CD4-positive, alpha-beta memory T cell (primary cell): ENCODE measurements around the gene LAMA3. TPM values are rescaled to one million over a fixed set of nuclear protein-coding genes. Genes with fewer than 3 reads are reported as not detected.

Source experiments
- CTCF ChIA-PET: fragments of 350-600 bp; sonication (Branson Sonifier 250); formaldehyde crosslinking; loops from one replicate; lab custom pipeline; 2021; ENCODE audit warnings: inconsistent platforms; ENCODE audit not compliant: partially characterized antibody; lab: Charles Lee
- POLR2A ChIA-PET: fragments of 350-600 bp; sonication (Branson Sonifier 250); formaldehyde crosslinking; loops from one replicate; lab custom pipeline; 2021; ENCODE audit not compliant: partially characterized antibody; lab: Charles Lee
- DNase-seq, 5 donors: peaks; one replicate each; pipeline versions ENCODE4 v3.0.0 to v3.0.0-alpha.2; 2020 to 2022; ENCODE audit warnings: mixed read lengths in 1 of 5
- H3K27ac ChIP-seq: one replicate; pipeline ENCODE4 v1.7.0; 2013; ENCODE audit warnings: low read depth, low read length
- H3K27me3 ChIP-seq: 2 replicates; pipeline ENCODE4 v1.7.0; 2013; ENCODE audit warnings: mild to moderate bottlenecking, low read length, moderate library complexity; ENCODE audit not compliant: insufficient read depth
- H3K36me3 ChIP-seq: 2 replicates; pipeline ENCODE4 v1.7.0; 2013; ENCODE audit warnings: mild to moderate bottlenecking, low read length, moderate library complexity; ENCODE audit not compliant: insufficient read depth
- H3K4me1 ChIP-seq: 2 replicates; pipeline ENCODE4 v1.7.0; 2013; ENCODE audit warnings: mild to moderate bottlenecking, low read length, moderate library complexity; ENCODE audit not compliant: insufficient read depth
- H3K4me3 ChIP-seq, 2 donors: one replicate each; pipeline ENCODE4 v1.7.0; 2013; ENCODE audit warnings: low read length in 2 of 2, mild to moderate bottlenecking in 1 of 2
- H3K9me3 ChIP-seq, 2 donors: one replicate each; pipeline ENCODE4 v1.7.0; 2013; ENCODE audit warnings: low read length in 2 of 2, control low read depth in 1 of 2; ENCODE audit not compliant: control insufficient read depth in 1 of 2
- H3K27ac Mint-ChIP-seq, 7 donors: one replicate each; pipeline ENCODE4 v1.8.0; 2020 to 2021; ENCODE audit warnings: mixed read lengths in 7 of 7, mild to moderate bottlenecking in 6 of 7, inconsistent platforms in 3 of 7, moderate library complexity in 3 of 7
- H3K27me3 Mint-ChIP-seq, 2 donors: one replicate each; pipeline ENCODE4 v1.8.0; 2020 to 2021; ENCODE audit warnings: mixed read lengths in 2 of 2
- H3K36me3 Mint-ChIP-seq, 2 donors: one replicate each; pipeline ENCODE4 v1.8.0; 2020 to 2021; ENCODE audit warnings: mixed read lengths in 2 of 2, inconsistent platforms in 1 of 2, mild to moderate bottlenecking in 1 of 2
- H3K4me1 Mint-ChIP-seq, 4 donors: one replicate each; pipeline ENCODE4 v1.8.0; 2020 to 2021; ENCODE audit warnings: mixed read lengths in 4 of 4, mild to moderate bottlenecking in 1 of 4
- H3K4me3 Mint-ChIP-seq, 8 donors: one replicate each; pipeline ENCODE4 v1.8.0; 2020 to 2021; ENCODE audit warnings: mixed read lengths in 8 of 8, mild to moderate bottlenecking in 7 of 8, moderate library complexity in 6 of 8, inconsistent platforms in 3 of 8
- H3K9me3 Mint-ChIP-seq, 8 donors: one replicate each; pipeline ENCODE4 v1.8.0; 2020 to 2021; ENCODE audit warnings: mixed read lengths in 8 of 8, mild to moderate bottlenecking in 5 of 8, inconsistent platforms in 3 of 8, moderate library complexity in 1 of 8
- intact Hi-C: fragments of 100-400 bp; cut with micrococcal nuclease; formaldehyde crosslinking; loops from one replicate; pipeline ENCODE4 v1.15.1; 2023
- polyA plus RNA-seq, 2 donors: library from polyadenylated mRNA; unstranded; fragments of 300-500 nt; fragmentation: Illumina TruSeq; gene quantifications; one replicate each; pipeline ENCODE4 v1.2.3, GENCODE V29; 2021
- total RNA-seq, 2 experiments: library from RNA; stranded (reverse); gene quantifications; one replicate each; pipeline ENCODE4 v1.2.3, GENCODE V29; 2021

The LAMA3 gene
- total and polyA plus RNA-seq, 4 experiments from 2014 or later, result not detected

DNA sequence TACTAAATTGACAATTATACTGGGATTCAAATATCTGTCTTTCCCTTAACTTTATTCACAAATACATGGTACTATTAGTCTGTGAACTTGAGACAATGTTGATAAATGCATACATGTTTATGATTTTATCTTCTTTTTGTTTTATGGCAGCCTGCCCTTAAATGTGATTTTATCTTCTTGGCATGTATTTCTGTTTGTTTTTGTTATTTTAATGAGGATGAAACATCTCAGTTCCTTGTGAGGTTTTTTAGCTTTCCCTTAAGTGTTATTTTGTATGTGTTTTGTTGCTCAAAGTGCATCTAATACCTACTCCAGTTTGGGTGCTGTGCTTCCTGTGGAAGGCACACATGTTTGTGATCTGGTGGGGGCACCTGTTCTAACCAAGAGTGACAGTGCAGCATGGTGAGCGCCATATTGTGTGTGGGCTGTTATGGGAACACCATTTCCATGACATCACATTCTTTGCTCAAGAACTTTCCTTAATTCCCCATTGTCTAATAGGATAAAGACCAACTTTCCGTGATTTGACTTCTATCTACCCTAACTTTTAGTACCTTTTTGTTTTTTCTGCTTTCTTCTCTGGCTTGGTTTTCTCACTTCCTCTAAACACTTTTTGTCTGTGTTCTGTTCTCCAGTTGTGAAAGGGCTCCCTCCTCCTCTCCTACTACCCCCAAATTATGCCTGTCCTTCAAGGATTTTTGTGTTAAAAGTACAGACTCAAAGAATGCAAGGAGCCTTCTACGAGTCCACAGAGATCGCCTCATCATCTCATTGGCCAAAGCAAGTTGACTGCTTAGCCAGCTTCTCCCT, 163.2 kb downstream of the LAMA3 start:
- Histone ChIP-seq H3K4me3 (no peak overlapping the region), H3K27me3 (no peaks in the 10 kb centered on the region), H3K27ac (no peak overlapping the region), H3K36me3 (no peaks in the 10 kb centered on the region), H3K4me1 (no peaks in the 10 kb centered on the region), H3K9me3 (no peaks in the 10 kb centered on the region)
- intact Hi-C loops, result no loop called here
- ChIA-PET POLR2A (no interaction called here), CTCF (interaction anchor here (1.0 kb wide), 1 partner anchor 8 kb away, joined by 3 read pairs; no protein-coding TSS in a partner anchor)
- DNase-seq, result no peak
- Mint-ChIP-seq H3K9me3 (no peaks in the 10 kb centered on the region), H3K27me3 (no peaks in the 10 kb centered on the region), H3K4me3 (no peak overlapping the region), H3K27ac (peak overlapping the region in 3 of 7 donors; percentile 3 to 60 (median 43)), H3K36me3 (no peaks in the 10 kb centered on the region), H3K4me1 (peaks cover 6 to 15% (median 8%) of the 10 kb centered on the region in 4 donors)

DNA sequence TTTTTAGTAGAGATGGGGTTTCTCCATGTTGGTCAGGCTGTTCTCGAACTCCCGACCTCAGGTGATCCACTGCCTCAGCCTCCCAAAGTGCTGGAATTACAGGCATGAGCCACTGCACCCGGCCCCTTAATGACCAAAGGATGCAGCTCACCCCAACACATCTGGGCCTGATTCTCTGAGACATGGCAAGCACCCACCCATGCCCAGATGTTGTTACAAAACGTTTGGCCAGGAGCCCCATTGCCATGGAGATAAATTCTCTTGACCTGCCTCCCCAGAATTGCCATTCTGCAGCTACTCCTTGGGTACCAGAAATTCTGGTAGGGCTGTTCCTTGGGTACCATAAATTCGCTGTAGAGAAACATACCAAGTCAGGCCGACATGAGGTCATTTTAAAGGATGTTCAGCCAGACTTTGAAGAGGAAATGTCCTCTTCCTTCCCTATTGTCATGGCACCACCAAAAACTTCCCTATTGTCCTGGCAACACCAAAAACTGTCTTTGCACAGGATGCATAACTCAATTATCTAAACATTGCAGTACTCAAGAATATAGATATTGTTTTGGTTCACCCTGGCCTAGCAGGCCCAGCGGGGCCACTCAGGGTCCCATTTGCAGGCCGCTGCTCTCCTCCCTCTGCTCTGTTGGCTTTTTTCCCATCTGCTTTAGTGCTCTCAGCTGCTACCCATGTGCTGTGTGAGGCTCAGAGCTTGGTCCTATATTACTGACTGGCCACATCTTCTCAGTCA, 164.4 kb downstream of the LAMA3 start:
- no peaks in the 10 kb centered on the region for H3K27me3 Mint-ChIP-seq
- H3K4me3 Mint-ChIP-seq, result no peak overlapping the region
- Histone ChIP-seq H3K4me3 (no peak overlapping the region), H3K36me3 (no peaks in the 10 kb centered on the region), H3K27me3 (no peaks in the 10 kb centered on the region), H3K27ac (no peak overlapping the region), H3K9me3 (no peaks in the 10 kb centered on the region), H3K4me1 (no peaks in the 10 kb centered on the region)
- POLR2A ChIA-PET, result no interaction called here
- H3K9me3 Mint-ChIP-seq, result no peaks in the 10 kb centered on the region
- CTCF ChIA-PET, result no interaction called here
- no peaks in the 10 kb centered on the region for H3K36me3 Mint-ChIP-seq
- no peak overlapping the region for H3K27ac Mint-ChIP-seq
- DNase-seq, result no peak
- peaks cover 6 to 15% (median 8%) of the 10 kb centered on the region in 4 donors for H3K4me1 Mint-ChIP-seq
- intact Hi-C loops, result no loop called here

DNA sequence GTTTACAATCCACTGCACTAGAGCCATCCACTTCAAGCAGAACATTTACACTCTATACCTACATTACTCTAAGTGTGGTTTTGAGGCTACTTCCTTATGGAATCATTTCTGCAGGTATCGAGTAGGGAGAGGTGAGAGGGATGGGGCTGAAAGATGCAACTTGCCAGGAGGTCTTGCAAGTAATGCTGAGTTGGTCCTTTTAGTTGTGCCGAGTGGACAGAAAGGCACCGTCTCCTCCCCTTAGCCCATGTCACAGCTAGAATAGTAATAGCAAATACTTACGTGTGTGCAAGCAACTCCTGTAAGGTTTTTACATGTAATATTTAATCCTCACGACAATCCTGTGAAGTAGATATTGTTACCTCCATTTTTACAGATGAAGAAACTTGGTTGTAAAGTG, 166.5 kb downstream of the LAMA3 start:
- ChIA-PET POLR2A (no interaction called here), CTCF (no interaction called here)
- Mint-ChIP-seq H3K4me3 (no peak overlapping the region), H3K4me1 (peaks cover 5 to 15% (median 7%) of the 10 kb centered on the region in 4 donors), H3K27ac (no peak overlapping the region), H3K36me3 (no peaks in the 10 kb centered on the region), H3K27me3 (no peaks in the 10 kb centered on the region), H3K9me3 (no peaks in the 10 kb centered on the region)
- DNase-seq, result no peak
- intact Hi-C loops, result no loop called here
- H3K36me3 ChIP-seq, result no peaks in the 10 kb centered on the region
- H3K4me1 ChIP-seq, result no peaks in the 10 kb centered on the region
- no peaks in the 10 kb centered on the region for H3K27me3 ChIP-seq
- H3K27ac ChIP-seq, result no peak overlapping the region
- H3K9me3 ChIP-seq, result no peaks in the 10 kb centered on the region
- no peak overlapping the region for H3K4me3 ChIP-seq

DNA sequence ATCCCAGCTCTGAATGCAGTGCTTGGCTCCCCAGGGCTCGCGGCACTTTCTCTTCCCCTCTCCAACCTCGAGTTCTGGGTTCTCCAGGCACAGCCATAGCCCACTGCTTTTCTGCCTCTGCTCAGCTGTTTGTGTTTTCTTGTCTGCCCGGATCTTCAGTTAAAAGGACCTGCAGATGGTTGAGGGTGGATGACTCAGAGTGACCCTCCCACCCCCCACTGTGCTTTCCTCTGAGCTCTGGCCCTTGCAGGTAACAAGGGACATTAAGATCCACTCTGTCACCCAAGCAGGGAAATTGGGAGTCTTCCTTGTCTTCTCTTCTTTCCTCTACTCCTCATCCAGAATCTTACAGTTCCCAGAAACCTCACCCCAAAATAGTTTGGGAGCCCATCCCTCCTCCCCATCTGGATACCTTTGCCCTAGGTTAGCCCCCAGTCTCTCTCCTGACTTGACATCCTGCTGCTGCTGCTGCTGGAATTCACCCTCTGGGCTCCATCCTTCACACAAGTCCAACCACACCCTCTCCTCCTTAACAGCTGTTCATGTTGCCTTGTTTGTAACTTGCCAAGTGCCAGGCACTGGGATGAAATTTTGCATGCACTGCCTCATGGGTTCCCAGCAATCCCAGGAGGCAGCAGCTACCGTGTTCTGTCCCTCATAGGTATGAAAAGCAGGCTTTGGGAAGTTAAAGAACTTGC, 167.4 kb downstream of the LAMA3 start:
- Mint-ChIP-seq H3K4me3 (no peak overlapping the region), H3K27me3 (no peaks in the 10 kb centered on the region), H3K9me3 (no peaks in the 10 kb centered on the region), H3K4me1 (peaks cover 5 to 19% (median 7%) of the 10 kb centered on the region in 4 donors), H3K27ac (peak overlapping the region in 3 of 7 donors; percentile 65 to 79 (median 69)), H3K36me3 (no peaks in the 10 kb centered on the region)
- Histone ChIP-seq H3K27ac (no peak overlapping the region), H3K4me1 (no peaks in the 10 kb centered on the region), H3K36me3 (no peaks in the 10 kb centered on the region), H3K27me3 (no peaks in the 10 kb centered on the region), H3K4me3 (no peak overlapping the region), H3K9me3 (no peaks in the 10 kb centered on the region)
- intact Hi-C loops, result no loop called here
- ChIA-PET CTCF (no interaction called here), POLR2A (no interaction called here)
- no peak for DNase-seq

DNA sequence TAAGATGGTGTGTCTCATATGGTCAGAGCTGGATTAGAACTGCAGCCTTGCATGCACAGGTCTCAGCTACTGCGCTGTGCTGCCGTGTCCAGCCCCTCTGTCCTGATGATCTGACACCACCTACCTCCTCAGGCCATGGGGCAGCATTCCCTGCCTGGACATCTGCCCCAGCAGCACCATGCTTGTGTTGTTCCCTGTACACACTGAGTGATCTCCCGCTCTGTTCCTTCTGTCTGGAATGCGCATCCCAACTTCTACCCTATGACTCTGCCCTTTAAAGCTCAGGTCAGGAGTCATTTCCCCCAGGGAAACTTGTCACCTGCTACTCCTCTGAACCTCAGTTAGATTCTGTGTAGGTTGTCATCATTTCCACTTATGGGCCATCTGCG, 167.9 kb downstream of the LAMA3 start:
- H3K36me3 ChIP-seq, result no peaks in the 10 kb centered on the region
- no peak overlapping the region for H3K4me3 Mint-ChIP-seq
- H3K4me1 Mint-ChIP-seq, result peaks cover 7 to 19% (median 11%) of the 10 kb centered on the region in 4 donors
- H3K27me3 ChIP-seq, result no peaks in the 10 kb centered on the region
- no peaks in the 10 kb centered on the region for H3K9me3 Mint-ChIP-seq
- no peak for DNase-seq
- H3K36me3 Mint-ChIP-seq, result no peaks in the 10 kb centered on the region
- POLR2A ChIA-PET, result no interaction called here
- intact Hi-C loops, result no loop called here
- H3K4me1 ChIP-seq, result no peaks in the 10 kb centered on the region
- H3K9me3 ChIP-seq, result no peaks in the 10 kb centered on the region
- H3K4me3 ChIP-seq, result no peak overlapping the region
- no peak overlapping the region for H3K27ac ChIP-seq
- no peaks in the 10 kb centered on the region for H3K27me3 Mint-ChIP-seq
- H3K27ac Mint-ChIP-seq, result peak overlapping the region in 1 of 7 donors; percentile 39
- CTCF ChIA-PET, result no interaction called here

DNA sequence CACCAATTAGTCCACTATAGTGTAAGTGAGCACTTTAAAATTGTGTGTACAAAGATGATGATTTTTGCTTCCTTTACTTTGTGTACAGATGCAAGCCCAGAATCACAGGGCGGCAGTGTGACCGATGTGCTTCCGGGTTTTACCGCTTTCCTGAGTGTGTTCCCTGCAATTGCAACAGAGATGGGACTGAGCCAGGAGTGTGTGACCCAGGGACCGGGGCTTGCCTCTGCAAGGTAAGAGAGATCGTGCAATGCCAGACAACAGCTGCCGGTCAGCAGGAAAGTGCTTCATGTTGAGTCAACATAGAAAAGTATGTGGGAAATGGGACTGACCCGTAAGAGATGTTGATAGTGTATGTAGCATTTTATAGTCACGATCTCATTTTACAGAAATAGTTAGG, 168.5 kb downstream of the LAMA3 start:
- no peak overlapping the region for H3K4me3 ChIP-seq
- Mint-ChIP-seq H3K4me1 (peaks cover 6 to 19% (median 11%) of the 10 kb centered on the region in 4 donors), H3K27ac (no peak overlapping the region), H3K27me3 (no peaks in the 10 kb centered on the region), H3K36me3 (no peaks in the 10 kb centered on the region), H3K4me3 (no peak overlapping the region), H3K9me3 (no peaks in the 10 kb centered on the region)
- H3K9me3 ChIP-seq, result no peaks in the 10 kb centered on the region
- DNase-seq, result no peak
- H3K27ac ChIP-seq, result no peak overlapping the region
- ChIA-PET CTCF (no interaction called here), POLR2A (no interaction called here)
- no peaks in the 10 kb centered on the region for H3K36me3 ChIP-seq
- intact Hi-C loops, result no loop called here
- no peaks in the 10 kb centered on the region for H3K4me1 ChIP-seq
- H3K27me3 ChIP-seq, result no peaks in the 10 kb centered on the region
